Measurements from ENCODE around the gene ORC5.
"Not testable (repeated sequence)": the region's sequence is repeated elsewhere in the genome, so short reads cannot be mapped to it uniquely, and the experiment has no call there.

The ORC5 gene

GRCh38 chr7:104185346-104185745 lies 22.5 kb downstream of the ORC5 start:
- DNase-seq (ENCODE audit: low read depth): no peak

GRCh38 chr7:104179178-104179577 lies 28.6 kb downstream of the ORC5 start:
- DNase-seq (ENCODE audit: low read depth): no peak

- not testable (repeated sequence) for DNase-seq (ENCODE audit: low read depth)
Measured at GRCh38 chr7:104177565-104178083, 30.2 kb downstream of the ORC5 start.

GRCh38 chr7:104176332-104176731 lies 31.5 kb downstream of the ORC5 start:
- no peak for DNase-seq (ENCODE audit: low read depth)

GRCh38 chr7:104175361-104175984 lies 32.3 kb downstream of the ORC5 start:
- no peak for DNase-seq (ENCODE audit: low read depth)

- no peak for DNase-seq (ENCODE audit: low read depth)
Measured at GRCh38 chr7:104174798-104175197, 33.0 kb downstream of the ORC5 start.

GRCh38 chr7:104162081-104162480 lies 45.7 kb downstream of the ORC5 start:
- DNase-seq (ENCODE audit: low read depth): no peak

GRCh38 chr7:104161244-104161643 lies 46.6 kb downstream of the ORC5 start:
- DNase-seq (ENCODE audit: low read depth): no peak

GRCh38 chr7:104160375-104160774 lies 47.4 kb downstream of the ORC5 start:
- DNase-seq (ENCODE audit: low read depth): no peak

- no peak for DNase-seq (ENCODE audit: low read depth)
Measured at GRCh38 chr7:104156842-104157277, 51.0 kb downstream of the ORC5 start.

- no peak for DNase-seq (ENCODE audit: low read depth)
Measured at GRCh38 chr7:104153287-104153686, 54.5 kb downstream of the ORC5 start.

GRCh38 chr7:104152468-104152867 lies 55.3 kb downstream of the ORC5 start:
- DNase-seq (ENCODE audit: low read depth): no peak

- DNase-seq (ENCODE audit: low read depth): no peak
Measured at GRCh38 chr7:104150470-104150869, 57.3 kb downstream of the ORC5 start.

- DNase-seq (ENCODE audit: low read depth): no peak
Measured at GRCh38 chr7:104149822-104150221, 58.0 kb downstream of the ORC5 start.

GRCh38 chr7:104142147-104142546 lies 65.7 kb downstream of the ORC5 start:
- no peak for DNase-seq (ENCODE audit: low read depth)

- DNase-seq (ENCODE audit: low read depth): peak; percentile 30
Measured at GRCh38 chr7:104137971-104138370, 69.8 kb downstream of the ORC5 start.

- no peak for DNase-seq (ENCODE audit: low read depth)
Measured at GRCh38 chr7:104137511-104137910, 70.3 kb downstream of the ORC5 start.

GRCh38 chr7:104136981-104137380 lies 70.8 kb downstream of the ORC5 start:
- no peak for DNase-seq (ENCODE audit: low read depth)

- no peak for DNase-seq (ENCODE audit: low read depth)
Measured at GRCh38 chr7:104136561-104136960, 71.3 kb downstream of the ORC5 start.

GRCh38 chr7:104135760-104136558 lies 71.9 kb downstream of the ORC5 start:
- no peak for DNase-seq (ENCODE audit: low read depth)

- no peak for DNase-seq (ENCODE audit: low read depth)
Measured at GRCh38 chr7:104133238-104133637, 74.6 kb downstream of the ORC5 start.

GRCh38 chr7:104130726-104131125 lies 77.1 kb downstream of the ORC5 start:
- DNase-seq (ENCODE audit: low read depth): no peak

GRCh38 chr7:104127204-104127603 lies 80.6 kb downstream of the ORC5 start:
- DNase-seq (ENCODE audit: low read depth): no peak
